Omental fat pad (tissue), 4 donors: ENCODE data around the gene PXK. TPM values are rescaled to one million over a fixed set of nuclear protein-coding genes. Genes with fewer than 3 reads are reported as not detected.

ENCODE experiments used
- ATAC-seq: fragments of 150-250 bp; one replicate; pipeline ENCODE4 v1.9.1; 2016; ENCODE audit warnings: mild to moderate bottlenecking, moderate library complexity; ENCODE audit not compliant: low FRiP score
- DNase-seq: peaks from one replicate; pipeline ENCODE4 v3.0.0-alpha.2; 2019; ENCODE audit warnings: low spot score
- total RNA-seq, 4 donors: library from RNA; depleted of rRNA; stranded (reverse); fragments of >200 nt; gene quantifications; one replicate each; pipeline ENCODE4 v1.1.0, GENCODE V29; 2016
- TF ChIP-seq, protein P1 (sequence below), 3 donors: fragments of 450-650 bp; IDR thresholded peaks; one replicate each; pipeline ENCODE4 v1.5.1; 2016 to 2017; ENCODE audit warnings: antibody characterized with exemption in 3 of 3, mild to moderate bottlenecking in 3 of 3, moderate library complexity in 2 of 3

PXK gene
- total RNA-seq, 4 donors from 2014 or later, result 25.3 to 51.2 (median 39.3) TPM

DNA sequence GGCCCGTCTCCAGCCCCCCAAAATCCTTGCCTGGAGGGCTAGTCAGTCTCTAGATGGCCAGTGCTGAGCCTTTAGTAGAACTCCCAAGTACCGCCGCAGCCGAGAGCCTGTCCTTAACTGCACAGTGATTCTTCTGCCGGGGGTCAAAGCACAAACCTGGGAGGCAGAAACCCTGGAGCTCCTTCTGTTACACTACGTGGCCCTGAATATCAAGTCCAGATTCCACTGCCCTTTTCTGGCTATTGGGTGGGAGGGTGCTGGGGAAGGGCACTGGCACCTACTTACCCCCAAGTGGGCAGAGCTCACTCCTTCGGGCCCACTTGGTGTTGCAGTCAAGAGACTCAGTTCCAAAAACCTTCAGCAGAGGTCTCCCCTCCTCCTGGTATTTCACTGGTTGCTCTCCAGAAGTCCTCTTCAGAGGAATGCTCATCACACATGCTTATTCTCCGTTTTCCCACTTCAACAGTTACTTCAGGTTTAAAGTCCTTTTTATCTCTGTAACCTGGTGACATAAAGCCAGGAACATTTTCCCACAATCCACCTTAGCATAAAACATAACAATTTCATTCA lies 90.1 kb downstream of the PXK start:
- DNase-seq, result no peak
- TF ChIP-seq, protein P1, sequence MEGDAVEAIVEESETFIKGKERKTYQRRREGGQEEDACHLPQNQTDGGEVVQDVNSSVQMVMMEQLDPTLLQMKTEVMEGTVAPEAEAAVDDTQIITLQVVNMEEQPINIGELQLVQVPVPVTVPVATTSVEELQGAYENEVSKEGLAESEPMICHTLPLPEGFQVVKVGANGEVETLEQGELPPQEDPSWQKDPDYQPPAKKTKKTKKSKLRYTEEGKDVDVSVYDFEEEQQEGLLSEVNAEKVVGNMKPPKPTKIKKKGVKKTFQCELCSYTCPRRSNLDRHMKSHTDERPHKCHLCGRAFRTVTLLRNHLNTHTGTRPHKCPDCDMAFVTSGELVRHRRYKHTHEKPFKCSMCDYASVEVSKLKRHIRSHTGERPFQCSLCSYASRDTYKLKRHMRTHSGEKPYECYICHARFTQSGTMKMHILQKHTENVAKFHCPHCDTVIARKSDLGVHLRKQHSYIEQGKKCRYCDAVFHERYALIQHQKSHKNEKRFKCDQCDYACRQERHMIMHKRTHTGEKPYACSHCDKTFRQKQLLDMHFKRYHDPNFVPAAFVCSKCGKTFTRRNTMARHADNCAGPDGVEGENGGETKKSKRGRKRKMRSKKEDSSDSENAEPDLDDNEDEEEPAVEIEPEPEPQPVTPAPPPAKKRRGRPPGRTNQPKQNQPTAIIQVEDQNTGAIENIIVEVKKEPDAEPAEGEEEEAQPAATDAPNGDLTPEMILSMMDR (IDR thresholded peaks at IDR 0.05), result no peak
- no peak for ATAC-seq

- no peak for DNase-seq
- TF ChIP-seq, protein P1 (IDR thresholded peaks at IDR 0.05), result no peak
- ATAC-seq, result no peak
Observed at GRCh38 chr3:58424613-58425012, 91.9 kb downstream of the PXK start.

DNA sequence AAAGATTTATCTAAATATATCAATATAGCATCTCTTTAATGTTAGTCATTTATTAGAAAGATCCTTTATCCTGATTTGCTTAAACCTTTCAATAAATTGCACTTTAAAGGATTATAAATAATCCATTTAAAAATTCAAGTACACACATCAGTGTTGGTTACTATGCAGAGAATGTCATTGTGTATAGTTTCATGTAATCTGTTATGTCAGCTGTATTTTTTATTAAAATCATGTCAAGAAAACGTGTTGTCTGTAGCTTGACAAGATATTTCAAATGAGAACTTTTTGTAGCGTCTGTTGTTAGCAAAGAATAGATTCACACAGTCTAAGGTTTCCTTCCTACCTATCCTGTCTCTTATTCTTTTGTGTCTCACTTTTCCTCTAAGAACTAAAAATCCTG lies 93.1 kb downstream of the PXK start:
- TF ChIP-seq, protein P1 (IDR thresholded peaks at IDR 0.05), result no peak
- DNase-seq (no peak), ATAC-seq (no peak)

DNA sequence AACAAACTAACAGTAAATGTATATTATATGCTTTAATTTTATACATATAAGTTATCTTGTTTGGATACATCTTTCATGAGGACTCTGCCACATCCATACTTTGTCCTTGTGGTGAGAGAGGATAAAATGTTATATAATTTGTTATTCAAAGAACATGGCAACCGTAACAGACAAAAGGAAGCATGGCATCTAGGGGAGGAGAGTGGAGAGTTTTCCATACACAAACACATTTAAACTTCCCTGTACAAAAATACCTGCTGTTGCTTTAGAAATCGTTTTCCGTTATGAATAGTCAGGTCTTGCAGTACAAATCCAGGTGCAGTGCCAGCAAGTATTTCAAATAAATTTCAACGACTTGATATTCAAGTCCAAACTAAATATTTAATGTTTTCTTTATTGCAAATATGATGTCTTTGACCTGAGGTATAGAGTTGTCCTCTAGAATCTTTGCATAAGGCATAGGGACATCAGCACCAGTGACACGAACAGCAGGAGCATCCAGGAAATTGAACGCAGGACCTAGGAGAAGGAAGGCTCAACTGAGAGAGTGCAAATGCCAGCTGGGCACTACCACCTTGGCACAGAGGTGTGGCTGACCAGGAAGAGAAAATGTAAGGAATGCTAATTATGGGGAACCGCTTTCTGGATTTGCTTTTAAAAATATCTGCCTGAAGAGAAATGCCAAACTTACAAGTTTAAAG lies 95.1 kb downstream of the PXK start:
- no peak for ATAC-seq
- no peak for DNase-seq
- TF ChIP-seq, protein P1 (IDR thresholded peaks at IDR 0.05), result no peak

DNA sequence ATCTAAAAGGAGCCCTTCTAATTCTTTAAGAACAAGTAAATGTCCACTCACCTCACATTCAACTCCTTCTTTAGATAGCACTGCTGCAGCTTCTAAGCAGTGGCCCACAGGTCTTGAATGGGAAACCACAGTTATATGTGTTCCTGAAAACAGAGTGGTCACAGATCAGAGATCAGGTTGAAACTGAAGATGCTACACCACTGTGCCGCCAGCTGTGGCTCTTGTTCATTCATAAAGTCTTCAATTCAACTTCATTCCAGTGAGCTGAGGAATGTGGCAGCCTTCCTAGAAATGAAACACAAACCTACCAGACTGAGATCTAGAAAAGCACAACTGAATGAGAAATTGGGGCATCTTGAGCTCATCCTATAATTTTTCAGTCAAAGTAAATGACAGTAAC lies 97.0 kb downstream of the PXK start:
- TF ChIP-seq, protein P1 (IDR thresholded peaks at IDR 0.05), result no peak
- DNase-seq (no peak), ATAC-seq (no peak)

DNA sequence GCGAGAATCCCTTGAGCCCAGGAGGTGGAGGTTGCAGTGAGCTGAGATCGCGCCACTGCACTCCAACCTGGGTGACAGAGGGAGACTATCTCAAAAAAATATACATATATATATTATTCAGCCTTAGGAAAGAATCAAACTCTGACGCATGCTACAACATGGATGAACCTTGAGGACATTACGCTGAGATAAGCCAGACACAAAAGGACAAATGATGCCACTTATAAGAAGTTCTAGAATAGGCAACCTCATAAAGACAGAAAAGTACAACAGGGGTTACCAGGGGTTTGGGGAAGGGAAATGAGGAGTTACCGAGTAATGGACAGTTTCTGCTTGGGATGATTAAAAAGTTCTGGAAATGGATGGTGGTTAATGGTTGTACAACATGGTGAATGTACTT lies 100.2 kb downstream of the PXK start:
- ATAC-seq (no peak), DNase-seq (no peak)
- TF ChIP-seq, protein P1 (IDR thresholded peaks at IDR 0.05), result no peak
